Fibroblast of peridontal ligament (primary cell): ENCODE results near the gene PMM1.
"Not testable (repeated sequence)": the region's sequence is repeated elsewhere in the genome, so short reads cannot be mapped to it uniquely, and the experiment has no call there.

Source experiments
- DNase-seq: peaks from one replicate; pipeline ENCODE4 v3.0.0-alpha.2; 2010; ENCODE audit errors: extremely low read depth

The PMM1 gene

DNA sequence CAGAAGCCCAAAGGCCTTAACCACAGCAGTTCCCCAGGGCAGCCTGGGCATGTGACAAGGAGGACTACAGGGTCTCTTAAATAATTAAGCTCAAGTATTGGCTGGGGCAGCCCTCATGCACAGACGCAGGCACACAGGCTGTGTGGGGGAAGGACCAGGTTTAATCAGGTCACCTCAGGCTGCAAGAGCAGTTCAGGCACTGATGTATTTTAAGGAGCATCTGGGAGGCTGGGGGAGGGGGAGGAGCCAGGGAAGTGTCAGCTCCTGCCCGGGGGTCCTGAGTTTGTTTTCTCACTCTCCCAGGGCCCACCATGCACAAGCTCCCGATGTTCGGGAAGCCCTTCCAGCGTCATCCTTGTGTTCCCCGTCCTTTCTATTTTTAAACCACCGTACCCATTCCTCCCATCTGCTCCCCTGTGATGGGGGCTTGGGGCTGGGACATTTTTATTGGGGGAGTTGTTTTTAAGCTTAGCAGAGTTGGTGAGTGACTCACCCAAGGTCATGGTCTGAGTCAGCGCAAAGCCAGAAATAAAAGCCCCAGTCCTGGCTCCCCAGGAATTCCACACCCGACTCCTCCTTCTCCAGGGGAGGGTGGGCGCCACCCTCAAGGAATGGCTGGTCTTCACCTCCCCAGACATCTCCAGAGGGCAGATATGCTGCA lies 26.5 kb downstream of the PMM1 start:
- peak; percentile 66 for DNase-seq

DNA sequence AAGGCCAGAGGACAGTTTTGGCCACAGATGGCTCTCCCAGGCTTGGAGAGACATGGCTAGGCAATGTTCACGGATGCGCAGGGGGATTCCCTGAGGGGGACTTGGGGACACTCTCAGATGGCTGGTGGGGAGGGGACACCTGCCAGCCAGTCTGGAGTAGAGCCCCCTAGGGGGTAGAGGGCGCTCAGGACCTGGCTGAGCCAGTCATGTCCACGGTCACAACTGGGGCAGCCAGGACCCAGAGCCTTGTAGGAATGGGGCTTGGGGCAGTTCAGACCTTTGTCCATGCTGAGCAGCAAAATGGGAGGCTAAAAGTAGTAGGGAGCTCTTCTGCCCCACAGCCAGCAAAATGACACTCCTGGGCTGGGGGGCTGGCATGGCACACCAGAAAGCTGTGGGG lies 27.2 kb downstream of the PMM1 start:
- no peak for DNase-seq

DNA sequence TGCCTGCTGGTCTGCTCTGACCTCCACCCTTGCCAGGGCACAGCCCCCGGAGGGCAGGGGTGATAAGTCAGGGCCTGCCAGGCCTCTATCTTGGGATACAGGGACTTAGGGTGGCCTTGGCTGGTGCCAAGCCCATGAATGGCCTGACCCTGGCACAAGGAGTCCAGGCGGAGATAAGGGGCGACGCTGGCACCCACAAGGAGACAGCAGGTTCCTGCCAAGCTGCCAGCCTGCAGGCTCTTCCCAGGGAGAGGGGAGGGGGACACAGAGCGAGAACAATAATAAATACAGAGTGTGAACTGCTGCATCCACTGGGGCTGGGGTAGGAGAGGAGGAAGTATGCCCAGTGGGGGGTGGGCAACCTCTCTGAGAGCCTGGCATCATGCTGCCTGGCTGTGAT lies 27.9 kb downstream of the PMM1 start:
- DNase-seq, result no peak

GRCh38 chr22:41561335-41561734 lies 28.3 kb downstream of the PMM1 start:
- no peak for DNase-seq

DNA sequence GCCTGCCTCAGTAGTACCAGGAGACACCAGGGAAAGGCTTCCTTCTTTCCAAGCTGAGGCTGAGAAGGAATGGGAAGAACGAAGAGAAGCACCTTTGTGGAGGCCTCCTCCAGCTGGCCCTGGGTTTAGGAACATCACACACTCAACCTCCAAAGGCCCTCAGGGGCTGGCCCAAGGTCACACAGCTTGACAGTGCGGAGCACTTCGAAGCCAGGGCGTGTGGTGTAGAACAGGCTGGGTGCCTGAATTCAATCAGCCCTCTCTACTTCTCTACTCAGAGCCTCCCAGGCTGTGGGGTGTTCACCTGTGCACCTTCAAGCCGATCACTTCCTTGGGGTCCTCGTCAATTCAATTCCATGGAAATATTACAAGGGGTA lies 29.6 kb downstream of the PMM1 start:
- no peak for DNase-seq

GRCh38 chr22:41558241-41558630 lies 31.4 kb downstream of the PMM1 start:
- DNase-seq, result not testable (repeated sequence)

GRCh38 chr22:41557401-41558240 lies 32.0 kb downstream of the PMM1 start:
- peak; percentile 89 for DNase-seq

DNA sequence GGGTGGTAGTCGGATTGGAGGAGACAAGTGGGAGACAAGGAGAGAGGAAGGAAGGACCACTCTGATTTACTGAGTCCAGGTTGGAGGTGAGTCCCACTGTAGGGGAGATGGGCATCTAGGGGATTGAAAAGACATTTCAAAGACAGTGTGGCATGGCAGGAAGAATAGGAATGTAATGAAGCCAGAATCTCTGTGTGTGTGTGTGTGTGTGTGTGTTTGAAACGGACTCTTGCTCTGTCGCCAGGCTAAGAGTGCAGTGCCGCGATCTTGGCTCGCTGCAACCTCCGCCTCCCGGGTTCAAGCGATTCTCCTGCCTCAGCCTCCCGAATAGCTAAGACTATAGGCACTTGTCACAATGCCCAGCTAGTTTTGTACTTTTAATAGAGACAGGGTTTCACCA lies 33.1 kb downstream of the PMM1 start:
- no peak for DNase-seq

GRCh38 chr22:41555325-41555982 lies 34.2 kb downstream of the PMM1 start:
- no peak for DNase-seq

DNA sequence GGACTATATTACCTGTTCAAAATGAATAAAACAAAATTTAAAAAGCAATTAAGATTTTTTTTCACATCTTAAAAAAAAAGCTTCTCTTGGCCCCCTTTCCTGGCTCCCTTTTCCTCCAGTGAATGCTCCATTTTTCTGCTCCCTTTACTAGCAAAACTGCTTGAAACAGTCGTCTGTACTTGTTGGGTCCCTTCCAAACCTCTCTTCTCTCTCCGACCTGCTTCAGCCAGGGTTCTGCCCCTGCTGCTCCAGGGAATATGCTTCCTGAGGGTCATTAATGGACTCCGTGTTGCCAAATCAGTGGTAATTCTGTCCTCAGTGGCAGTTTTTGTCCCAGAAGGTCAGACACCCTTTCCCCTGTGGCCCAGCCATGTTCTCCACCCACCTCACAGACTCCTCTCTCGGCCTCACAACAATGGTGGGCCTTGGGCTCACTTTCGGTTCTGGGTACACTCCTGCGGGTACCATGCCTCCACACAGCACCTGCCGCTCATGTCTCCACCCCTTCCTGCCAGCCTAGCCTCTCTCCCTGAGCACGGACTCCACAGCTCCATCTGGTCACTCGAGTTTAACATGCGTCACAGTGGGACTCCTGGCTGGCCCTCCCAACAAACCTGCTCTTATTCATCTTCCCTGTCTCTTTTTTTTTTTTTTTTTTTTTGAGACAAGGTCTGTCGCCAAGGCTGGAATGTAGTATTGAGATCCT lies 37.6 kb downstream of the PMM1 start:
- DNase-seq, result no peak

GRCh38 chr22:41550952-41551491 lies 38.6 kb downstream of the PMM1 start:
- DNase-seq, result no peak

DNA sequence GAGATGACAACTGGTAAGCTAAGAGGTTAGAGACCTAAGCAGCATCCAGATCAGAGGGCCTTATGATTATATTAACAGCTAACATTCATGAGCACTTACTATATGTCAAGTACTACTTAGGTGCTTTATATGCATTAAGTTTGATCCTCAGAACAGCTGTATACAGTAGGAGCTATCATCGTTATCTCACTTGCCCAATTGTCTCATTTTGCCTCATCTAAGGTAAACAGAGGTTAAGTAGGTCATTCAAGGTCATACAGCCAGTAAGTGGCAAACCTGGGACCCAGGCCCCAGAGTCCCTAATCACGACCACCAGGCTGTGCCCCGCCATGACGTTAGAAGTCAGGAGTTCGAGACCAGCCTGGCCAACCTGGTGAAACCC lies 40.8 kb downstream of the PMM1 start:
- DNase-seq, result no peak

DNA sequence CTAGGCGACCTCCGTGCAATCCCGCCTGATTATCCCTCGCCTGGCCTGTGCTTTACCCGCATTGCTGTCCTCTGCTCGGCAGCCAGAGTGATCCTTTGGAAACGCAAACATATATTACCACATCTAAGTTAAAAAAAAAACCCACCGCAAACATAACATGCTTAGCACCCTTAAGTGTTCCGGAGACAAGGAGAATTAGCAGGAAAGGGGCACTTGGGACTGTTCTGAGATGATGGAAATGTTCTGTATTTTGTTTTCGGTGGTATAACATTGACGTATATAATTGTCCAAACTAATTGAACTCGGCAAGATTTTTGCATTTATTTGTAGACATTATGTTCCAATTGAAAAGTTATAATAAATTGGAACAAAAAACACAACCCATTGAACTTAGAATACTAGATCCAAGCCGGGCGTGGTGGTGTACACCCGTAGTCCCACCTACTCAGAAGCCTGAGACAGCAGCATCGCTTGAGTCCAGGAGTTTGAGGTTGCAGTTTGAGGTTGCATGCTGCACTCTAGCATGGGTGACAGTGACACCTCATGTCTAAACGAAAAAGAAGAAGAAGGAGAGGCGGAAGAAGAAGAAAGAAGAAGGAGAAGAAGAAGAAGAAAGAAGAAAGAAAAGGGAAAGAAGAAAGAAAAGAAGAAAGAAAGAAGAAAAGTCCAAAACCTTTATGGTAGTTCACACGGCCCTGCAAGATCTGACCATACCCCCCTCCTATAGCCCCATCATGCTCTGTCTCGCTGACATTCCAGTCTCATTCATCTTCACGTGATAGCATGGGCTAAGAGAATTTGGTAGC lies 44.8 kb downstream of the PMM1 start:
- no peak for DNase-seq

- DNase-seq, result peak; percentile 94
These were observed 45.6 kb downstream of the PMM1 start, which contains the start of gene POLR3H for GRCh38 chr22:41543854-41544670. POLR3H (minus strand) TSS chr22:41544470; CDS start chr22:41544101, 369 bp downstream.

DNA sequence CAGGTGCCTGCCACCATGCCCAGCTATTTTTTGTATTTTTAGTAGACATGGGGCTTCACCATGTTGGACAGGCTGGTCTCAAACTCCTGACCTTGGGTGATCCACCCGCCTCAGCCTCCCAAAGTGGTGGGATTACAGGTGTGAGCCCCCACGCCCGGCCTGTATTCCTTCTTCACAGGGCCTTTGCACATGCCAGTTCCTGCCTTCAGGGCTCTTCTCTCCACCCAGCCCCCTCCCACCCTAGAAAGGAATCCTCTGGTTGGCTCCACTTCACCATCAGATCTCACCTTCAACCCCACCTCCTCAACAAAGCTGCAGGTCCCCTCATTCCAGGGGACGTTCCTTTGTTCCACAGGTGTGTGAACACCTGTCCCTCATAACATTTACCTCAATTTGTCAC lies 47.4 kb downstream of the PMM1 start:
- DNase-seq, result no peak

DNA sequence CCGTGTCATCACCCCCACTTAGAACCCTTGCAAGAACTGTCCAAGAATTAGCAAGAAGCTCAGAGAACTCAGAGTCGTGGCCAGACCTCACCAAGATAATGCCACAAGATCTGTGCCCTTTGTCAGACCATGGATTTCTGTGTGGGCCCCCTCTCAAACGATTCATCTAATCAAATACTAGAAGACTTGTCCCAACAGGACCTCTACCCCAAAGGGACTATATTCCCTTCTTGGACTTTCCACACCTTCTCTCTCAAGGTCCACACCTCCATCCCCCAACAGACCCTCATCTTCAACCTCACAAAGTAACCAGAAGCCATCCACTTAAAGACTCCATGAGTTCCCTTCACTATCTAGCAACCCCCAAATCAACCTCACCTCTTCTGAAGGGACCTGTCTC lies 48.2 kb downstream of the PMM1 start:
- DNase-seq, result no peak

DNA sequence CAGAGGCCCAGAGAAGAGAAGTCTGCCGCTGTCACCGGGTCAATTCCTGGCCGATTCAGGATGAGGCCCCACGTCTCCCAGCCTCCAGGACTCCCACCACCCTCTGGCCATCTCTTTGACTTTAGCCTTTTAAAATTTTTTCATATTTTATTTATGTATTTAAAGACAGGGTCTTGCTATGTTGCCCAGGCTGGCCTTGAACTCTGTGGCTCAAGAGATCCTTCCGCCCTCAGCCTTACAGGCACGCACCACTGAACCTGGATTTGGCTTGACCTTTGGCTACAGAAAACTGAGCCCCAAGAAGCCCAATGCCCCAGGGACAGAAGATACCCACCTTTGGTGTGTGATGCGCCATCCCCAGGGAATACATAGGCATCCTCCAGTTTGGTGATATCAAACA lies 49.3 kb downstream of the PMM1 start:
- DNase-seq, result no peak

DNA sequence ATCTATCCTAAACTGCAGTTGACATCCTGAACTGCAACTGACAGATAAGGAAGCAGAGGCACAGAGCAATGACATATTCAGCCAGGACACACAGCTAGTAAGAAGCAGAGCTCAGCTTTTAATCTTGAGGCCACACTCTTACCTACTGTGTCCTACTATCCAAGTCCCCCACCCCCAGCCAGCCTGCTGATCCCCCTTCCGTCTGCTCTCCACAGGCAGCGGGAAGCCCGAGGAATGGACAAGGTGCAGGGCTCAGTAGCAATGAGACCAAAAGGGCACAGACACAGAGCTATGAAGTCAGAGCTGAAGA lies 49.7 kb downstream of the PMM1 start:
- DNase-seq, result no peak

GRCh38 chr22:41539146-41540005 lies 50.3 kb downstream of the PMM1 start:
- no peak for DNase-seq
